Endothelial cell (in vitro differentiated cells): ENCODE results near the gene COQ5. TPM values are rescaled to one million over a fixed set of nuclear protein-coding genes. Genes with fewer than 3 reads are reported as not detected.

ENCODE experiments used
- DNase-seq: peaks from one replicate; pipeline ENCODE4 v3.0.0; 2021; ENCODE audit warnings: low spot score
- H3K27ac Mint-ChIP-seq: one replicate; pipeline ENCODE4 v1.8.0; 2021; ENCODE audit warnings: mixed read lengths, inconsistent platforms; ENCODE audit not compliant: unreplicated experiment
- H3K27me3 Mint-ChIP-seq: one replicate; pipeline ENCODE4 v1.8.0; 2021; ENCODE audit warnings: mild to moderate bottlenecking, moderate library complexity, mixed read lengths, inconsistent platforms; ENCODE audit not compliant: unreplicated experiment
- H3K36me3 Mint-ChIP-seq: one replicate; pipeline ENCODE4 v1.8.0; 2021; ENCODE audit warnings: mild to moderate bottlenecking, low read depth, mixed read lengths, inconsistent platforms; ENCODE audit not compliant: unreplicated experiment
- H3K4me1 Mint-ChIP-seq: one replicate; pipeline ENCODE4 v1.8.0; 2021; ENCODE audit warnings: mild to moderate bottlenecking, mixed read lengths, inconsistent platforms; ENCODE audit not compliant: unreplicated experiment
- H3K4me3 Mint-ChIP-seq: one replicate; pipeline ENCODE4 v1.8.0; 2021; ENCODE audit warnings: mild to moderate bottlenecking, mixed read lengths, inconsistent platforms; ENCODE audit not compliant: unreplicated experiment
- H3K9me3 Mint-ChIP-seq: one replicate; pipeline ENCODE4 v1.8.0; 2021; ENCODE audit warnings: mixed read lengths, inconsistent platforms; ENCODE audit not compliant: unreplicated experiment
- CTCF ChIP-seq: fragments of 200-600 bp; sonication (generic); IDR thresholded peaks from one replicate; pipeline ENCODE4 v1.5.0; 2021; ENCODE audit warnings: antibody characterized with exemption; ENCODE audit not compliant: unreplicated experiment
- total RNA-seq: library from RNA; stranded (reverse); fragmentation: NEBNext Ultra II Directional; extraction: Animal tissue kit (Norgen Biotek cat#: 25700); gene quantifications from one replicate; pipeline ENCODE4 v1.2.1, GENCODE V29; 2021; ENCODE audit not compliant: unreplicated experiment

COQ5 gene
- total RNA-seq, 1 donor from 2014 or later: 27.2 TPM

- Mint-ChIP-seq H3K36me3 (peaks cover 15% of the 10 kb centered on the region), H3K4me1 (peaks cover 10% of the 10 kb centered on the region), H3K9me3 (no peaks in the 10 kb centered on the region), H3K27ac (no peak overlapping the region), H3K27me3 (peaks cover 8% of the 10 kb centered on the region), H3K4me3 (no peak overlapping the region)
- no peak for TF ChIP-seq CTCF
- no peak for DNase-seq
These were observed 42.7 kb downstream of the COQ5 start for GRCh38 chr12:120485961-120486881.

DNA sequence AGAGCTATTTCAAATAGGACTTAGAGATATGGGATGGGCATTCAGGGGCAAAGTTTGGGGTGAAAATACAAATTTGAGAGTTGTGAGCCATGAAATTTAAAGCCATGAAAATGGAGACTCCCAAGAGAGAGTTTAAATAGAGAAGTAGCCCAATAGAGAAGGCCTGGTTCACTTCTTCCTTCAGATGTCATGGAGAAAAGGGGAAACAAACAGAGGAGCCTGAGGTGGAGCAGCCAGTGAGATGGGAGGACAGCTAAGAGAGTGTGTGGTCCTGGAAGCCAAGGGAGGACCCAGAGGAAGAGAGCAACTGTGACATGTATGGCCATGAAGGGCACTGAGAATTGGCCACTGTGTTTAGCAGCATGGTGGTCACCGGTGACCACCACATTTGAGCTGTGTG is 45.3 kb downstream of the COQ5 start:
- H3K9me3 Mint-ChIP-seq: no peaks in the 10 kb centered on the region
- H3K36me3 Mint-ChIP-seq: peaks cover 3% of the 10 kb centered on the region
- H3K4me3 Mint-ChIP-seq: no peak overlapping the region
- no peak for DNase-seq
- H3K27me3 Mint-ChIP-seq: peaks cover 4% of the 10 kb centered on the region
- H3K4me1 Mint-ChIP-seq: peaks cover 7% of the 10 kb centered on the region
- TF ChIP-seq CTCF: no peak
- H3K27ac Mint-ChIP-seq: no peak overlapping the region

- peaks cover 4% of the 10 kb centered on the region for H3K27me3 Mint-ChIP-seq
These were observed 47.8 kb downstream of the COQ5 start for GRCh38 chr12:120481022-120481767.

GRCh38 chr12:120480211-120480610 is 48.7 kb downstream of the COQ5 start:
- Mint-ChIP-seq H3K4me3 (no peak overlapping the region), H3K36me3 (peaks cover 3% of the 10 kb centered on the region), H3K27me3 (peaks cover 4% of the 10 kb centered on the region), H3K27ac (no peak overlapping the region), H3K9me3 (no peaks in the 10 kb centered on the region), H3K4me1 (peaks cover 6% of the 10 kb centered on the region)
- no peak for TF ChIP-seq CTCF
- no peak for DNase-seq

More at GRCh38 chr12:120481022-120481767, 47.8 kb downstream of the COQ5 start:
- DNase-seq: no peak
- H3K27ac Mint-ChIP-seq: no peak overlapping the region
- H3K4me3 Mint-ChIP-seq: no peak overlapping the region
- H3K9me3 Mint-ChIP-seq: no peaks in the 10 kb centered on the region
- peaks cover 3% of the 10 kb centered on the region for H3K36me3 Mint-ChIP-seq
- TF ChIP-seq CTCF: no peak
- peaks cover 2% of the 10 kb centered on the region for H3K4me1 Mint-ChIP-seq

DNA sequence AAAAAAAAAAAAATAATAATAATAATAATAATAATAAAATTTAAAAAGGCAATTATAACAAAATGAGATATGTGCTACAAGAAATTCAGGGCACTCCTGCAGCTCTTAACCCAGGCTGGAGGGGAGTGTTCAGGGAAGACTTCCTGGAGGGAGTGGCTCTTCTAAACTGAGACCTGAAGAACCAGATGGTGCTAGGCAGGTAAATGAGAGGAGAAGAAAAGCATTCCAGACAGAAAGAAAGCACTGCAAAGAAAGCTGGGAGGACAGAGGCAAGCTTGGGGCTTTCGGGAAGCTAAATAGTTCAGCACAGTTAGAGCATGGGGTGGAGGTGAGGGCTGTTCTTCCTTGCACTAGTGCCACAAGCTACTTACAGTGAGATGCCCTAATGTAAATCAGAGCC is 49.5 kb downstream of the COQ5 start:
- H3K9me3 Mint-ChIP-seq: no peaks in the 10 kb centered on the region
- no peak for TF ChIP-seq CTCF
- H3K4me1 Mint-ChIP-seq: peaks cover 11% of the 10 kb centered on the region
- peaks cover 3% of the 10 kb centered on the region for H3K36me3 Mint-ChIP-seq
- H3K27me3 Mint-ChIP-seq: peaks cover 4% of the 10 kb centered on the region
- DNase-seq: no peak
- H3K4me3 Mint-ChIP-seq: no peak overlapping the region
- H3K27ac Mint-ChIP-seq: no peak overlapping the region
